GM13977 (cell line): ENCODE data around the gene COL27A1.

Experiments
- DNase-seq: peaks from one replicate; pipeline ENCODE4 v3.0.0; 2012; ENCODE audit warnings: low spot score
- CTCF ChIP-seq: IDR thresholded peaks from 2 replicates; pipeline ENCODE4 v1.5.1; 2012; ENCODE audit warnings: mild to moderate bottlenecking, control low read depth; ENCODE audit not compliant: insufficient read depth; ENCODE audit errors: extremely low read depth, missing control alignments
- in situ Hi-C: fragments of 300-500 bp; cut with MboI; formaldehyde crosslinking; loops from one replicate; pipeline ENCODE4 v1.12.0; 2022; ENCODE audit warnings: low sequenced_read_pairs, low pct_unique_long_range_greater_than_20kb, mixed read lengths, inconsistent platforms; ENCODE audit not compliant: unreplicated experiment

COL27A1 gene

DNA sequence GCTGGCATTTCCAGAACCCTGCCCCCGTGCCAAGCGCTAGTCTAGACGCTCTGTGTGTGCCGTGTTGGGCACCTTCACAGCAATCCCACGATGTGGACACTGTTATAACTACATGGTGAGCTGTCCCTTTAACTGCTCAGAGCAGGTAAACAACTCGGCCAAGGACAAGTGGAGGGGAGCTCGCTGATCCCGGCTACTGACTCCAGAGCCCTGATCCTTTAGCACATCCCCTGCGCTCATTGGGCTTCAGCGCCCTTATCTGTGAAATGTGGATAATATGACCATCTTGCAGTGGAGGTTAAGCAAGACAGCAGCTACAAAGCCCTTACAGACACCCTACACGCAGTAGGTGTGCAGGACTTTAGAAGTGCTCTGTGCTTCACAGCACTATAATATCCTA is 190.8 kb downstream of the COL27A1 start:
- in situ Hi-C loops = no loop called here

GRCh38 chr9:114347675-114348074 is 192.3 kb downstream of the COL27A1 start:
- TF ChIP-seq CTCF = no peak
- no peak for DNase-seq
- in situ Hi-C loops = no loop called here

More for the DNA sequence above, 190.8 kb downstream of the COL27A1 start:
- TF ChIP-seq CTCF = no peak
- DNase-seq = no peak

DNA sequence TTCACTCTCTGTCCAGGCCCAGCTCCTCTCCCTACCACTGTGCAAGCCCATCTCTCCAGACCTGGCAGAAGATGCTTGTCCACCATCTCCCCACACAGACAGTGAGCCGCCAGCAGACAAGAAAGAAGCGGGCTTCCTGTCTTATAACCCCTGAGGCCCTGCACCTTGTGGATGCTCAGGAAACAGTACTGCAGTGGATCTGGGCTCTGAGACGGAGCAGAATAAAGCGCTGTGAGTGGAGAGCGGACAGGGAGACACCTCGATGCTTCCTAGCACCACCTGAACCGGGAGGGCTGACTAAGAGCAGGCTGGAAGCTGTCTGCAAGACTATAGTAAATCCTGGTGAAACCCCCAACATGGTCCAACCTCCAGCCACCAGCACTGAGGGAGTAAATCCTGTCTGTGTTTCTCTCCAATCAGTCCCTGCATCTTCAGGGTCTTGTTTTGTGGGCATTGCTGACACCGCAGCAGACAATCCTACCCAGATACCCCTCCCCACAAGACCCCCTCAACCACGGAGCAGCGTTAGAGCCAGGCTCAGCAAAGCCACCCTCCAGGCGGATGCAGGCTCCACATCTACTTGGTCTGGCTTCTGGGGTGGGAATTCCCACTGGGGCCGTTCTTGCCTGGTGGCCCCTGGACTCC is 193.0 kb downstream of the COL27A1 start:
- TF ChIP-seq CTCF = no peak

DNA sequence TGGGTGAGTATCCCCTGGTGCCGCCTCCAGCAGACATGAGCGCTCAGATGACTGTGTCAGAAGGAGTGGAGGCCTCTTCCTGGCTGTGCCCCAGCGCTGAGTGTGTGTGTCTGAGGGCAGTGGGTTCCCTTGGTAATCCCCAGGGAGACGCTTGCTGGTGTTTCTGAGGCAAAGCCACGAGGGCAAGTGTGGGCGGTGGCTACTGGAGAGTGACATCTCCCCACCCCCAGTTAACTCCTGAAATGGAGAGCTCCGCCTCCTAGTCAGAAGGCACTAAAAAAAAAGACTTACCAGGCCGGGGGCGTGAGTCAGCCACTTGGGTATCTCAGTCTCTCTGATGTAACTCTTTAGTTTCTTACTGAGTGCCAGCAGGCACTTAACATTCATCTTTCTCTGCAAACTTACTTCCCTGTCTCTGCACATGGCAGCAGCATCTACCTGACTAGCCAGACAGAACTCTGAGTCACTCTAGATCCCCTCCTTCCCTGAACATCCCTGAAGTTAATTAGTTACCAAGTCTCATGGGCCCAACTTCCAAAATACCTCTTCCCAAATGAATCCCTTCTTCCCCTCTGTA is 193.7 kb downstream of the COL27A1 start:
- no peak for TF ChIP-seq CTCF
- in situ Hi-C loops = no loop called here
- DNase-seq = peak; percentile 92

More for the DNA sequence above, 193.0 kb downstream of the COL27A1 start:
- in situ Hi-C loops = no loop called here
- DNase-seq = peak; percentile 34

DNA sequence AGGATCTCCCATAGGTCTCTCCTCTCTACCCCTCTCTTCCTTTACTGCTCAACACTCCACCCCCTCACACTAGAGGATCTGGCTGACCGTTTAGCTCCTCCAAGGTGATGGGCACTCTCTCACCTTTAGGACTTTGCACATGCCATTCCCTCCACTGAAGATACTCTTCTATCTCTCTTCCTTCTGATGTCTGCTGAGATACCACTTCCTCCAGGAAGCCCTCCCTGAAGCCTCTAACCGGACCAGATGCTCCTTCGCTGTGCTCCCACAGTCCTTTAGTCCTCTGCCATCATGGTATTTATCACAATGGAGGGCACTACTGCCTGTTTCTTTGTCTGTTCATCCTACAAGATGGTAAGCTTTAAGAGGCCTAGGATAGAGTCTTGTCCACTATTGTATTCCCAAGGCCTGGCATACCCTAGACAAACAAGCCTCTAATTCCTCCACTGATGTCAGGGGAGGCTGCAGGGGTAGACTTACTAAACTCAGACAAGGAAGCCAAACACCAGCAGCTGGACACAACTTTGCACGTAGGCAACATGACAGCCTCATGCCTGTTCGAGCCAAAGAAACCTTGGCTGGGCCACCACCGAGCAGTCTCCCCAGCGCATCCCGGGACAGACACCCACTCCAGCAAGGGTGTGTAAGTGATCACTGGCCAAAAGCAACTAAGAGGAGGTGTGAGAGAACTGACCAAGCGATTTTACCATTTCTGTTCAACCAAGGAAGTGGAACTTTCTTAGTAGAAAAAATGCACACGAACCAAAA is 194.6 kb downstream of the COL27A1 start:
- no peak for TF ChIP-seq CTCF
- no peak for DNase-seq
- in situ Hi-C loops = no loop called here

DNA sequence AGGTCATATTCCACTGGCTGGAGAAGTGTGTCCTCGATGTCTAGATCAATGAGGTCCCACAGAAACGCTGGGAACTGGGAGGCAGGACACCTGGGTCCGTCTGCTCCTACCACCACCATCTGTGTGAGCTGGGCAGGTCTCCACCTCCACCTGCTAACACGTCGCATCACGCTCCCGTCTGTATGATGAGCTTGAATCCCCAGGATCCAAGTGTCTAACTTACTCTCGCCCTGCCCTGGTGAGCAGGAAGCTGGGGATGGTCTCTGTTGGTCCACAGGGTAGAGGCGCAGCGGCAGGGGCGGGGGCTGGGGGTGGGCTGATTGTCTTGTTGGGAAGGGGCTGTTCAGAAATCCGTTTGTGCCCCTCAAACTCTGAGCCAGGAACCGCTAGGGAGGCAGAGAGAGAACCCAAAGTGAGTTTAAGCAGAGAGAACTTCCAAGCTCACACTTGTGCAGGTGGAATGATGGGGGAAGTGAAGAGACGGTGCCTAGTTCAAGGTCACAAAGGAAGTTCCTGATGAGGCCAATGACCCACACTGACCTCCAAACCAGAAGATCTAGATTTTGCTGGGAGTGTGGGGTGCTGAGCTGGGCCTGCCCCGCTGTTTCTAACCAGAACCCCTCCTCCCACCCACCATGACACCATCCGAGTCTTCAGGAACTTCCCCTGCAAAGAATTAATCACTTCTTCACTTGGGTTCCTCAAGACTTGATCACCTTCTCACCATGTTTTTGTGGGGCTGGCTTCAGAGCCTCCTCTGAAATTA is 195.5 kb downstream of the COL27A1 start:
- DNase-seq = no peak
- TF ChIP-seq CTCF = no peak
- in situ Hi-C loops = no loop called here
